Ramos (cell line): ENCODE results near the gene CACTIN.
"Not testable (repeated sequence)": the region's sequence is repeated elsewhere in the genome, so short reads cannot be mapped to it uniquely, and the experiment has no call there.

ENCODE experiments used
- in situ Hi-C: fragments of 300-500 bp; cut with MboI; formaldehyde crosslinking; loops from one replicate; pipeline ENCODE4 v1.14.3; 2022; ENCODE audit warnings: low sequenced_read_pairs; ENCODE audit not compliant: unreplicated experiment

Gene CACTIN

GRCh38 chr19:3576696-3577443 lies 49.7 kb downstream of the CACTIN start:
- in situ Hi-C loops = no loop called here

- in situ Hi-C loops = no loop called here
Measured at GRCh38 chr19:3575949-3576673, 50.5 kb downstream of the CACTIN start.

- in situ Hi-C loops = no loop called here
Measured at GRCh38 chr19:3575260-3575741, 51.3 kb downstream of the CACTIN start.

- in situ Hi-C loops = no loop called here
Measured at GRCh38 chr19:3573858-3574637, 52.5 kb downstream of the CACTIN start.

- in situ Hi-C loops = no loop called here
Measured at GRCh38 chr19:3573162-3573857, 53.3 kb downstream of the CACTIN start.

GRCh38 chr19:3572855-3573161 lies 53.8 kb downstream of the CACTIN start, which contains the start of gene HMG20B:
HMG20B (plus strand) TSS chr19:3572944; CDS start chr19:3573310, 366 bp downstream.
- in situ Hi-C loops = no loop called here

- in situ Hi-C loops = no loop called here
Measured at GRCh38 chr19:3572132-3572854, 54.3 kb downstream of the CACTIN start.

GRCh38 chr19:3570606-3571011 lies 56.0 kb downstream of the CACTIN start:
- in situ Hi-C loops = no loop called here

GRCh38 chr19:3570042-3570441 lies 56.5 kb downstream of the CACTIN start:
- in situ Hi-C loops = not testable (repeated sequence)

GRCh38 chr19:3565139-3565538 lies 61.5 kb downstream of the CACTIN start:
- in situ Hi-C loops = no loop called here

- in situ Hi-C loops = no loop called here
Measured at GRCh38 chr19:3563709-3564524, 62.7 kb downstream of the CACTIN start.
